Natural killer cell (primary cell): ENCODE results near the gene NTPCR. TPM values are rescaled to one million over a fixed set of nuclear protein-coding genes. Genes with fewer than 3 reads are reported as not detected.
"Not testable (repeated sequence)": the region's sequence is repeated elsewhere in the genome, so short reads cannot be mapped to it uniquely, and the experiment has no call there.

Source experiments
- ATAC-seq, 3 donors: fragments of 150-1000 bp in 2 of 3; fragments of 200-7000 bp in 1 of 3; cut with Tn5 transposase; 1 replicate in 1 of 3; 2 replicates in 2 of 3; pipeline ENCODE4 v1.10.0; 2021; ENCODE audit warnings: mild to moderate bottlenecking in 2 of 3, moderate library complexity in 2 of 3
- DNase-seq, 2 donors: peaks; one replicate each; pipeline versions ENCODE4 v3.0.0 to v3.0.0-alpha.2; 2013 to 2021; ENCODE audit warnings: mixed read lengths in 1 of 2
- H3K27ac ChIP-seq: one replicate; pipeline ENCODE4 v1.5.1; 2013; ENCODE audit warnings: mild to moderate bottlenecking, low read length
- H3K27me3 ChIP-seq: one replicate; pipeline ENCODE4 v1.6.1; 2013; ENCODE audit warnings: low read length; ENCODE audit not compliant: control insufficient read depth, insufficient read depth
- H3K36me3 ChIP-seq: one replicate; pipeline ENCODE4 v1.6.1; 2013; ENCODE audit warnings: low read length; ENCODE audit not compliant: control insufficient read depth, insufficient read depth
- H3K4me1 ChIP-seq: one replicate; pipeline ENCODE4 v1.6.1; 2013; ENCODE audit warnings: low read length; ENCODE audit not compliant: control insufficient read depth, insufficient read depth
- H3K4me3 ChIP-seq: one replicate; pipeline ENCODE4 v1.5.1; 2013; ENCODE audit warnings: low read length
- H3K9me3 ChIP-seq: one replicate; pipeline ENCODE4 v1.6.1; 2013; ENCODE audit warnings: low read length; ENCODE audit not compliant: control insufficient read depth, insufficient read depth
- H3K27ac Mint-ChIP-seq, 2 donors: one replicate each; pipeline ENCODE4 v1.8.0; 2022; ENCODE audit warnings: mild to moderate bottlenecking in 2 of 2, mixed read lengths in 2 of 2, moderate library complexity in 1 of 2
- H3K27me3 Mint-ChIP-seq, 2 donors: one replicate each; pipeline ENCODE4 v1.8.0; 2022; ENCODE audit warnings: low read depth in 2 of 2, mixed read lengths in 2 of 2
- H3K36me3 Mint-ChIP-seq: one replicate; pipeline ENCODE4 v1.8.0; 2022; ENCODE audit warnings: mixed read lengths
- H3K4me1 Mint-ChIP-seq, 2 donors: one replicate each; pipeline ENCODE4 v1.8.0; 2022; ENCODE audit warnings: mixed read lengths in 2 of 2
- H3K4me3 Mint-ChIP-seq: one replicate; pipeline ENCODE4 v1.8.0; 2022; ENCODE audit warnings: mild to moderate bottlenecking, moderate library complexity, mixed read lengths
- H3K9me3 Mint-ChIP-seq, 2 donors: one replicate each; pipeline ENCODE4 v1.8.0; 2022; ENCODE audit warnings: mixed read lengths in 2 of 2
- CTCF ChIP-seq: fragments of 200-600 bp; IDR thresholded peaks from one replicate; pipeline ENCODE4 v1.8.0; 2022; ENCODE audit warnings: antibody characterized with exemption
- WGBS: methylation state at CpG from one replicate; pipeline ENCODE4 v1.1.7; 2013; ENCODE audit warnings: missing lambda C conversion rate; ENCODE audit not compliant: insufficient coverage; 5-methylcytosine and 5-hydroxymethylcytosine counted together
- intact Hi-C: fragments of 100-400 bp; cut with micrococcal nuclease; formaldehyde crosslinking; loops from one replicate; pipeline ENCODE4 v1.14.2; 2022
- total RNA-seq, 4 donors: library from RNA; stranded (reverse); fragments of 120-200 nt in 1 of 4; gene quantifications; one replicate each; pipeline versions ENCODE4 v1.2.3 to v1.2.4, GENCODE V29; 2013 to 2022

The NTPCR gene
- total RNA-seq, 3 donors from 2014 or later (not counting 1 experiment from before 2014, with no cell fraction given), result 12.9 to 25.7 (median 17.4) TPM

- Mint-ChIP-seq H3K9me3 (peaks cover 0 to 2% of the 10 kb centered on the region in 2 donors), H3K36me3 (no peaks in the 10 kb centered on the region), H3K4me3 (no peak overlapping the region), H3K4me1 (no peaks in the 10 kb centered on the region), H3K27ac (no peak overlapping the region), H3K27me3 (no peaks in the 10 kb centered on the region)
- WGBS, result 90% methylated on average over 2 of the region's 3 CpGs
- Histone ChIP-seq H3K4me3 (no peak overlapping the region), H3K4me1 (no peaks in the 10 kb centered on the region), H3K27ac (no peak overlapping the region), H3K9me3 (peaks cover 5% of the 10 kb centered on the region), H3K27me3 (no peaks in the 10 kb centered on the region), H3K36me3 (peaks cover 24% of the 10 kb centered on the region)
- TF ChIP-seq CTCF, result no peak
- intact Hi-C loops, result no loop called here
- no peak for DNase-seq
- ATAC-seq, result no peak
Measured at GRCh38 chr1:232998646-232999045, 48.2 kb downstream of the NTPCR start.

- ATAC-seq (no peak), DNase-seq (no peak)
- H3K27ac ChIP-seq, result no peak overlapping the region
- Mint-ChIP-seq H3K27me3 (no peaks in the 10 kb centered on the region), H3K9me3 (peaks cover 0 to 2% of the 10 kb centered on the region in 2 donors), H3K27ac (no peak overlapping the region), H3K36me3 (no peaks in the 10 kb centered on the region), H3K4me1 (no peaks in the 10 kb centered on the region), H3K4me3 (no peak overlapping the region)
- H3K4me3 ChIP-seq, result no peak overlapping the region
- no peak for TF ChIP-seq CTCF
- H3K27me3 ChIP-seq, result no peaks in the 10 kb centered on the region
- H3K4me1 ChIP-seq, result no peaks in the 10 kb centered on the region
- H3K9me3 ChIP-seq, result no peaks in the 10 kb centered on the region
- intact Hi-C loops, result no loop called here
- 95% methylated on average over 16 of the region's 16 CpGs for WGBS
- peaks cover 24% of the 10 kb centered on the region for H3K36me3 ChIP-seq
Measured at GRCh38 chr1:232999956-233000625, 49.7 kb downstream of the NTPCR start.

GRCh38 chr1:233003638-233004037 lies 53.2 kb downstream of the NTPCR start:
- H3K9me3 Mint-ChIP-seq, H3K27me3 ChIP-seq, H3K36me3 Mint-ChIP-seq, H3K27ac Mint-ChIP-seq, H3K4me1 Mint-ChIP-seq, intact Hi-C loops, ATAC-seq, H3K4me3 ChIP-seq, H3K9me3 ChIP-seq, H3K4me3 Mint-ChIP-seq, H3K4me1 ChIP-seq, DNase-seq, H3K27me3 Mint-ChIP-seq, H3K27ac ChIP-seq: not testable (repeated sequence)
- H3K36me3 ChIP-seq, result peaks cover 14% of the 10 kb centered on the region
- 92% methylated on average over 3 of the region's 5 CpGs for WGBS

GRCh38 chr1:233004451-233004850 lies 54.0 kb downstream of the NTPCR start:
- H3K4me1 Mint-ChIP-seq, result no peaks in the 10 kb centered on the region
- no peak overlapping the region for H3K27ac ChIP-seq
- H3K27ac Mint-ChIP-seq, result no peak overlapping the region
- no peak for ATAC-seq
- intact Hi-C loops, result no loop called here
- no peak overlapping the region for H3K4me3 ChIP-seq
- H3K4me3 Mint-ChIP-seq, result no peak overlapping the region
- H3K4me1 ChIP-seq, result no peaks in the 10 kb centered on the region
- peaks cover 0 to 2% of the 10 kb centered on the region in 2 donors for H3K9me3 Mint-ChIP-seq
- H3K36me3 Mint-ChIP-seq, result no peaks in the 10 kb centered on the region
- TF ChIP-seq CTCF, result no peak
- H3K9me3 ChIP-seq, result no peaks in the 10 kb centered on the region
- H3K27me3 ChIP-seq, result no peaks in the 10 kb centered on the region
- WGBS, result 95% methylated on average over 8 of the region's 9 CpGs
- no peak for DNase-seq
- H3K36me3 ChIP-seq, result peaks cover 9% of the 10 kb centered on the region
- H3K27me3 Mint-ChIP-seq, result no peaks in the 10 kb centered on the region
